ENCODE data around the gene IRS2.
"Not testable (repeated sequence)": the region's sequence is repeated elsewhere in the genome, so short reads cannot be mapped to it uniquely, and the experiment has no call there.

The IRS2 gene, protein sequence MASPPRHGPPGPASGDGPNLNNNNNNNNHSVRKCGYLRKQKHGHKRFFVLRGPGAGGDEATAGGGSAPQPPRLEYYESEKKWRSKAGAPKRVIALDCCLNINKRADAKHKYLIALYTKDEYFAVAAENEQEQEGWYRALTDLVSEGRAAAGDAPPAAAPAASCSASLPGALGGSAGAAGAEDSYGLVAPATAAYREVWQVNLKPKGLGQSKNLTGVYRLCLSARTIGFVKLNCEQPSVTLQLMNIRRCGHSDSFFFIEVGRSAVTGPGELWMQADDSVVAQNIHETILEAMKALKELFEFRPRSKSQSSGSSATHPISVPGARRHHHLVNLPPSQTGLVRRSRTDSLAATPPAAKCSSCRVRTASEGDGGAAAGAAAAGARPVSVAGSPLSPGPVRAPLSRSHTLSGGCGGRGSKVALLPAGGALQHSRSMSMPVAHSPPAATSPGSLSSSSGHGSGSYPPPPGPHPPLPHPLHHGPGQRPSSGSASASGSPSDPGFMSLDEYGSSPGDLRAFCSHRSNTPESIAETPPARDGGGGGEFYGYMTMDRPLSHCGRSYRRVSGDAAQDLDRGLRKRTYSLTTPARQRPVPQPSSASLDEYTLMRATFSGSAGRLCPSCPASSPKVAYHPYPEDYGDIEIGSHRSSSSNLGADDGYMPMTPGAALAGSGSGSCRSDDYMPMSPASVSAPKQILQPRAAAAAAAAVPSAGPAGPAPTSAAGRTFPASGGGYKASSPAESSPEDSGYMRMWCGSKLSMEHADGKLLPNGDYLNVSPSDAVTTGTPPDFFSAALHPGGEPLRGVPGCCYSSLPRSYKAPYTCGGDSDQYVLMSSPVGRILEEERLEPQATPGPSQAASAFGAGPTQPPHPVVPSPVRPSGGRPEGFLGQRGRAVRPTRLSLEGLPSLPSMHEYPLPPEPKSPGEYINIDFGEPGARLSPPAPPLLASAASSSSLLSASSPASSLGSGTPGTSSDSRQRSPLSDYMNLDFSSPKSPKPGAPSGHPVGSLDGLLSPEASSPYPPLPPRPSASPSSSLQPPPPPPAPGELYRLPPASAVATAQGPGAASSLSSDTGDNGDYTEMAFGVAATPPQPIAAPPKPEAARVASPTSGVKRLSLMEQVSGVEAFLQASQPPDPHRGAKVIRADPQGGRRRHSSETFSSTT (N-terminal part only)

DNA sequence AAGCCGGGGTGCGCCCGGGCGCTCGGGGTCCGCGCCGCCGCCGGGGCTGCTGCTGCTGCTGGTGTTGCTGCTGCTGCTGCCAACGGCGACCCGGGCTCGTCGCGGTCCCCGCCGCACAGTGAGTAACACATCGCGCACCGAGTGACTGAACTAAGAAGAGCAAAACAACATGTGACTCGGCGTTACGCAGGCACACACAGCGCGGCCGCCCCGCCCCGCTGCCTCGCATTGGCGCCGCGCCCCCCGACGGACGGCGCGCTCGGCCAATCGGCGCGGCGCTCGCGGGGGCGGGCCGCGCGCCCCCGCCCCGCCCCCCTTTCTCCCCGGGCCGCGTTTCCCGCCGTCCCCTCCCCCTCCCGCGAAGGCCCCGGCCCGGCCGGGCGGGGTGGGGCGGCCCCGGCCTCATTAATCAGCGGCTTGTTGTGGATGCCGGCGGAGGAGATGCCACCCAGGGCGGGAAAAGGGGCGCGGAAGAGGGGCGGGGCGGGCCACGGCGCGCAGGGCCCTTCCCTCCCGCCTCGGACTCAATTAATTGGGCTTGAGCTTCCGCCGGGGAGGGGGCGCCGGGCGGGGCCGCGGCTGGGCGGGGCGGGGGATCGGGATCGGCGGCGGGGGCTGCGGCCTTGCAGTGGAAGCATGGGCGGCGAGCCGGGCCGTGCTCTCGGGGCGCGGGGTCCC lies at the start of gene IRS2:
TSS of gene IRS2 (minus strand) at position 127 of the 678 bp plus-strand sequence. CDS start 530 bp downstream, outside the sequence.
- peak; percentile 74 for DNase-seq (ENCODE audit: extremely low read depth, insufficient read length)
- peak within 1 kb of the TSS; percentile 60 for H3K4me3 ChIP-seq (replicated peaks; ENCODE audit: low read depth, low read length)

GRCh38 chr13:109834973-109835720 lies 48.8 kb upstream of the IRS2 start:
- Histone ChIP-seq H3K27me3 (replicated peaks; ENCODE audit: control insufficient read depth, insufficient read depth, low read length) (no peaks in the 10 kb centered on the region), H3K36me3 (ENCODE audit: control insufficient read depth, insufficient read depth, low read length) (no peaks in the 10 kb centered on the region), H3K4me3 (replicated peaks; ENCODE audit: low read depth, low read length) (no peak overlapping the region)
- DNase-seq (ENCODE audit: extremely low read depth, insufficient read length) = no peak
- no peak for TF ChIP-seq CTCF (IDR thresholded peaks at IDR 0.05; ENCODE audit: insufficient read depth, low read length, poor library complexity, severe bottlenecking)

More for the DNA sequence above, at the start of gene IRS2:
- Histone ChIP-seq H3K27me3 (replicated peaks; ENCODE audit: control insufficient read depth, insufficient read depth, low read length) (no peaks in the 10 kb centered on the region; the same call in 1 of the 2 replicates), H3K36me3 (ENCODE audit: control insufficient read depth, insufficient read depth, low read length) (no peaks in the 10 kb centered on the region)
- no peak for TF ChIP-seq CTCF (IDR thresholded peaks at IDR 0.05; ENCODE audit: insufficient read depth, low read length, poor library complexity, severe bottlenecking)

- no peaks in the 10 kb centered on the region for H3K27me3 ChIP-seq (replicated peaks; ENCODE audit: control insufficient read depth, insufficient read depth, low read length)
- no peak overlapping the region for H3K4me3 ChIP-seq (replicated peaks; ENCODE audit: low read depth, low read length)
- H3K36me3 ChIP-seq (ENCODE audit: control insufficient read depth, insufficient read depth, low read length) = no peaks in the 10 kb centered on the region
- no peak for DNase-seq (ENCODE audit: extremely low read depth, insufficient read length)
- TF ChIP-seq CTCF (IDR thresholded peaks at IDR 0.05; ENCODE audit: insufficient read depth, low read length, poor library complexity, severe bottlenecking) = no peak
These were observed 47.6 kb upstream of the IRS2 start for GRCh38 chr13:109833940-109834339.

DNA sequence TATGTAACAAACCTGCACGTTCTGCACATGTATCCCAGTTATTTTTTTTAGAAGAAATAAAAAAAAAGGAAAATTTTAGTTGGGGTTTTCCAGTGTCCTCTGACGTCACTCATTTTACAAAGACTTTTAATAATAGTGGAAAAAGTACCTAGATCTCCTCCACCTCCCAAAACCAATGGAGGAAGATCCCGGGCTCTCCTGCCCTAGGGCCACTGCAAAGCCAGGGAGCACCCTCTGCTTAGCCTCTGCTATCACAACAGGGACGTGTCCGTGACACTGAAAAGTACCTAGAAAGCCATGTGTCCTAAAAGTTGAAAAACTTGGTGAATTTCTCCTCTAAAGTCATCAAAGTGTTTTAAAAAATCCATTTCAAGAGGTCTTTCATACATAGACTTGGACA lies 46.7 kb upstream of the IRS2 start:
- TF ChIP-seq CTCF (IDR thresholded peaks at IDR 0.05; ENCODE audit: insufficient read depth, low read length, poor library complexity, severe bottlenecking) = no peak
- no peaks in the 10 kb centered on the region for H3K27me3 ChIP-seq (replicated peaks; ENCODE audit: control insufficient read depth, insufficient read depth, low read length)

GRCh38 chr13:109828591-109829316 lies 42.4 kb upstream of the IRS2 start:
- not testable (repeated sequence) for H3K36me3 ChIP-seq (ENCODE audit: control insufficient read depth, insufficient read depth, low read length); DNase-seq (ENCODE audit: extremely low read depth, insufficient read length); H3K4me3 ChIP-seq (replicated peaks; ENCODE audit: low read depth, low read length); H3K27me3 ChIP-seq (replicated peaks; ENCODE audit: control insufficient read depth, insufficient read depth, low read length)

More for the DNA sequence above, 46.7 kb upstream of the IRS2 start:
- Histone ChIP-seq H3K4me3 (replicated peaks; ENCODE audit: low read depth, low read length) (no peak overlapping the region), H3K36me3 (ENCODE audit: control insufficient read depth, insufficient read depth, low read length) (no peaks in the 10 kb centered on the region)
- no peak for DNase-seq (ENCODE audit: extremely low read depth, insufficient read length)

GRCh38 chr13:109823201-109823600 lies 36.8 kb upstream of the IRS2 start:
- H3K4me3 ChIP-seq (replicated peaks; ENCODE audit: low read depth, low read length); H3K36me3 ChIP-seq (ENCODE audit: control insufficient read depth, insufficient read depth, low read length); DNase-seq (ENCODE audit: extremely low read depth, insufficient read length); H3K27me3 ChIP-seq (replicated peaks; ENCODE audit: control insufficient read depth, insufficient read depth, low read length): not testable (repeated sequence)

Data from GM06990 (cell line).